Kidney tubule cell (primary cell): ENCODE results near the gene MC4R.

Source experiments
- DNase-seq: peaks from one replicate; pipeline ENCODE4 v3.0.0-alpha.2; 2018; ENCODE audit warnings: low spot score

The MC4R gene

DNA sequence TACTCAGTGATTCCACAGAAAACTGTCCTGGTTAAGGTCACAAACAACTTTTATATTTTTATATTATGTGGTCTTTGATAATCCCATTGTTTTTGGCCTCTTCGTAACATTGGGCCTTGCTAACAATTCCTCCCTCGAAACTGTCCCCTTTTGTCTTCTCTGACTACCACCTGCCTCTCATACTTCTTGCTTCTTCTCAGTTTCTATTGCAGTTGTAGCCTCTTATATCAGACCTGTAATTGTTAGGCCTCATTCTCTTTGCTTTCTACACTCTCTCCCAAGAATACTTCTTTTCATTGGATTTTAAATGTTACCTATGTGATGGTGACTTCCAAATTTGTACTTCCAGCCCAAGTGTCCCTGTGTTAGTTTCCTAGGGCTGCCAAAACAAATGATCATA lies 44.7 kb downstream of the MC4R start:
- no peak for DNase-seq

DNA sequence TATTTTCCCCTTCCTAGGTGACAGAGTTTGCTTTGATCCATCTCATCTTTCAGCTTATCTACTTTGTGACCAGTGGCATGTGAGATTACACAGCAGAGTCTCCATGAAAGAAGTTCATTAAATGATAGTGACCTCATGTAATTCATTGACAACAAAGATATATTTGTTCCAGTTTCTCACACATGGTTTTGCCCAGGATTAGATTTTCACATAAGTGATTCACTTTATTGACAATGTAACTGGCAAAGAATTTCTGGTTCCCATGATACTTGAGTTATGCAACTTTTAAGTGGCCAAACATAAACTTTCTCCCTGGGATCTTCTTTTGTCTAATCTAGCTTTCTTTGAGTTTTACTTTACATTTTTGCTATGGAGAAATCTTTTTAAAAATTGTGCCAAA lies 50.0 kb downstream of the MC4R start:
- DNase-seq, result peak; percentile 15
